Type B pancreatic cell (in vitro differentiated cells): ENCODE results near the gene SLC1A2. TPM values are rescaled to one million over a fixed set of nuclear protein-coding genes. Genes with fewer than 3 reads are reported as not detected.

Source experiments
- DNase-seq: peaks from one replicate; pipeline ENCODE4 v3.0.0; 2021; ENCODE audit warnings: mixed read lengths; ENCODE audit not compliant: unreplicated experiment; ENCODE audit errors: extremely low spot score
- H3K27ac Mint-ChIP-seq: 2 replicates; pipeline ENCODE4 v1.8.0; 2021; ENCODE audit warnings: mild to moderate bottlenecking, mixed read lengths
- H3K27me3 Mint-ChIP-seq: 2 replicates; pipeline ENCODE4 v1.8.0; 2021; ENCODE audit warnings: mixed read lengths
- H3K36me3 Mint-ChIP-seq: 2 replicates; pipeline ENCODE4 v1.8.0; 2021; ENCODE audit warnings: mixed read lengths
- H3K4me1 Mint-ChIP-seq: one replicate; pipeline ENCODE4 v1.8.0; 2021; ENCODE audit warnings: mixed read lengths; ENCODE audit not compliant: unreplicated experiment
- H3K4me3 Mint-ChIP-seq: 2 replicates; pipeline ENCODE4 v1.8.0; 2021; ENCODE audit warnings: mild to moderate bottlenecking, mixed read lengths
- H3K9me3 Mint-ChIP-seq: 2 replicates; pipeline ENCODE4 v1.8.0; 2021; ENCODE audit warnings: mixed read lengths
- CTCF ChIP-seq: fragments of 200-600 bp; sonication (generic); conservative IDR thresholded peaks from 2 replicates; pipeline ENCODE4 v1.5.0; 2021; ENCODE audit warnings: antibody characterized with exemption, mild to moderate bottlenecking
- total RNA-seq: library from RNA; stranded (reverse); gene quantifications from 2 replicates; pipeline ENCODE4 v1.2.1, GENCODE V29; 2021; ENCODE audit warnings: low replicate concordance

Gene SLC1A2
- total RNA-seq, 1 donor from 2014 or later, result 7.4 TPM

- TF ChIP-seq CTCF, result no peak
- H3K4me1 Mint-ChIP-seq, result no peaks in the 10 kb centered on the region
- no peak overlapping the region for H3K4me3 Mint-ChIP-seq
- peaks cover 62% of the 10 kb centered on the region for H3K27me3 Mint-ChIP-seq
- no peak for DNase-seq
- no peaks in the 10 kb centered on the region for H3K9me3 Mint-ChIP-seq
- H3K36me3 Mint-ChIP-seq, result no peaks in the 10 kb centered on the region
- no peak overlapping the region for H3K27ac Mint-ChIP-seq
Measured at GRCh38 chr11:35414311-35414710, 5.0 kb downstream of the SLC1A2 start.

GRCh38 chr11:35413598-35413997 is 5.8 kb downstream of the SLC1A2 start:
- no peaks in the 10 kb centered on the region for H3K36me3 Mint-ChIP-seq
- H3K9me3 Mint-ChIP-seq, result no peaks in the 10 kb centered on the region
- H3K4me1 Mint-ChIP-seq, result no peaks in the 10 kb centered on the region
- no peak for DNase-seq
- H3K27ac Mint-ChIP-seq, result no peak overlapping the region
- peaks cover 58% of the 10 kb centered on the region for H3K27me3 Mint-ChIP-seq
- no peak overlapping the region for H3K4me3 Mint-ChIP-seq
- no peak for TF ChIP-seq CTCF

GRCh38 chr11:35412285-35412684 is 7.1 kb downstream of the SLC1A2 start:
- TF ChIP-seq CTCF, result peak; percentile 73
- H3K27me3 Mint-ChIP-seq, result peaks cover 45% of the 10 kb centered on the region
- no peaks in the 10 kb centered on the region for H3K36me3 Mint-ChIP-seq
- no peaks in the 10 kb centered on the region for H3K9me3 Mint-ChIP-seq
- DNase-seq, result no peak
- H3K4me1 Mint-ChIP-seq, result no peaks in the 10 kb centered on the region
- no peak overlapping the region for H3K27ac Mint-ChIP-seq
- H3K4me3 Mint-ChIP-seq, result no peak overlapping the region

GRCh38 chr11:35407041-35407440 is 12.3 kb downstream of the SLC1A2 start:
- no peak for DNase-seq
- H3K4me1 Mint-ChIP-seq, result peaks cover 5% of the 10 kb centered on the region
- H3K4me3 Mint-ChIP-seq, result no peak overlapping the region
- no peaks in the 10 kb centered on the region for H3K27me3 Mint-ChIP-seq
- H3K36me3 Mint-ChIP-seq, result no peaks in the 10 kb centered on the region
- H3K9me3 Mint-ChIP-seq, result no peaks in the 10 kb centered on the region
- no peak overlapping the region for H3K27ac Mint-ChIP-seq
- TF ChIP-seq CTCF, result no peak

GRCh38 chr11:35404388-35404775 is 15.0 kb downstream of the SLC1A2 start:
- Mint-ChIP-seq H3K4me3 (peak overlapping the region; percentile 23), H3K4me1 (peaks cover 8% of the 10 kb centered on the region), H3K9me3 (no peaks in the 10 kb centered on the region), H3K27ac (no peak overlapping the region), H3K36me3 (no peaks in the 10 kb centered on the region), H3K27me3 (no peaks in the 10 kb centered on the region)
- DNase-seq, result no peak
- TF ChIP-seq CTCF, result peak; percentile 66

GRCh38 chr11:35403765-35404387 is 15.5 kb downstream of the SLC1A2 start:
- Mint-ChIP-seq H3K4me3 (peak overlapping the region; percentile 23), H3K27me3 (no peaks in the 10 kb centered on the region), H3K36me3 (no peaks in the 10 kb centered on the region), H3K4me1 (peaks cover 8% of the 10 kb centered on the region), H3K27ac (peak overlapping the region; percentile 81), H3K9me3 (no peaks in the 10 kb centered on the region)
- no peak for TF ChIP-seq CTCF
- no peak for DNase-seq
